ENCODE data around the gene OXTR. TPM values are rescaled to one million over a fixed set of nuclear protein-coding genes. Genes with fewer than 3 reads are reported as not detected.

The OXTR gene
- total and polyA plus RNA-seq, 2 of the 13 experiments (the other 11 are each of a cell fraction or from before 2014, with no cell fraction given), result 0.36 to 0.95 TPM

- no peak for ATAC-seq
- in situ Hi-C loops (cut with HindIII; ENCODE audit: extremely low pct_ligation_motif_present, low pct_unique_long_range_greater_than_20kb), result no loop called here
Measured at GRCh38 chr3:8756671-8757070, 12.7 kb downstream of the OXTR start.

More at GRCh38 chr3:8756671-8757070, 12.7 kb downstream of the OXTR start:
- Histone ChIP-seq H3K9ac (ENCODE audit: insufficient read depth, low read depth, low read length) (no peak overlapping the region), H3K4me2 (ENCODE audit: low read depth, low read length) (no peak overlapping the region), H3K4me3 (replicated peaks in 1 of 3; ENCODE audit: insufficient read depth in 1 of 3, low read depth in 2 of 3, low read length in 3 of 3) (no peak overlapping the region), H3K36me3 (replicated peaks in 1 of 2; ENCODE audit: control insufficient read depth in 1 of 2, insufficient read depth in 2 of 2, low read length in 2 of 2) (no peaks in the 10 kb centered on the region), H3K27me3 (ENCODE audit: control insufficient read depth in 1 of 2, insufficient read depth in 2 of 2, low read length in 2 of 2) (peaks cover 0 to 15% of the 10 kb centered on the region in 2 experiments; a peak in 2 of 5 replicates), H3K79me2 (ENCODE audit: insufficient read depth, low read length) (no peaks in the 10 kb centered on the region), H3K27ac (ENCODE audit: extremely low read length, insufficient read depth, low read length) (no peak overlapping the region), H3K9me3 (ENCODE audit: low read length) (no peaks in the 10 kb centered on the region), H3K4me1 (ENCODE audit: insufficient read depth, low read length) (peaks cover 13% of the 10 kb centered on the region), H4K20me1 (ENCODE audit: insufficient read depth, low read length) (no peaks in the 10 kb centered on the region), H2AFZ (ENCODE audit: low read length) (no peak overlapping the region)
- WGBS (ENCODE audit: low lambda C conversion rate), result 27% methylated on average over 2 of the region's 7 CpGs
- no peak for TF ChIP-seq MIER2 (CRISPR knock-in tag; IDR thresholded peaks at IDR 0.05)
- no peak for TF ChIP-seq SMARCE1 (IDR thresholded peaks at IDR 0.05; ENCODE audit: borderline replicate concordance)
- TF ChIP-seq PHF8 (CRISPR knock-in tag; IDR thresholded peaks at IDR 0.05), result no peak
- TF ChIP-seq GATAD2A (CRISPR knock-in tag; IDR thresholded peaks at IDR 0.05), result no peak
- no peak for TF ChIP-seq SNAPC4 (CRISPR knock-in tag; IDR thresholded peaks at IDR 0.05)
- no peak for TF ChIP-seq FOXO1 (CRISPR knock-in tag; IDR thresholded peaks at IDR 0.05)
- TF ChIP-seq ZNF720 (CRISPR knock-in tag; IDR thresholded peaks at IDR 0.05), result no peak
- TF ChIP-seq ZNF512 (CRISPR knock-in tag; IDR thresholded peaks at IDR 0.05), result no peak
- no peak for TF ChIP-seq ZNF709 (CRISPR knock-in tag; IDR thresholded peaks at IDR 0.05)
- FAIRE-seq (no peak), DNase-seq (ENCODE audit: low spot score) (no peak)
- BruUV-seq (replicated peaks), result no TSS peak
- ChIA-PET CTCF (ENCODE audit: low intra/inter-chr PET ratio, low total read pairs) (interaction anchor here (1.7 kb wide), 1 partner anchor 10 kb away, joined by 3 read pairs; no protein-coding TSS in a partner anchor), POLR2A (no interaction called here)
- intact Hi-C loops (cut with micrococcal nuclease; ENCODE audit: unreplicated experiment), result no loop called here
